Thyroid gland (tissue), 4 donors: ENCODE results near the gene AK8.

ENCODE experiments used
- POLR2A ChIP-seq, 2 donors: fragments of 450-650 bp; IDR thresholded peaks; one replicate each; pipeline ENCODE4 v1.6.1; 2017; ENCODE audit warnings: antibody characterized with exemption in 2 of 2, mild to moderate bottlenecking in 2 of 2, moderate library complexity in 1 of 2
- TF ChIP-seq, protein P1 (sequence below), 6 experiments: fragments of 200-600 bp in 3 of 6; fragments of 450-650 bp in 3 of 6; sonication (generic) in 3 of 6; IDR thresholded peaks; one replicate each; pipeline ENCODE4 v1.5.1; 2016 to 2019; ENCODE audit warnings: antibody characterized with exemption in 6 of 6, mild to moderate bottlenecking in 2 of 6, inconsistent platforms in 1 of 6, moderate library complexity in 1 of 6

DNA sequence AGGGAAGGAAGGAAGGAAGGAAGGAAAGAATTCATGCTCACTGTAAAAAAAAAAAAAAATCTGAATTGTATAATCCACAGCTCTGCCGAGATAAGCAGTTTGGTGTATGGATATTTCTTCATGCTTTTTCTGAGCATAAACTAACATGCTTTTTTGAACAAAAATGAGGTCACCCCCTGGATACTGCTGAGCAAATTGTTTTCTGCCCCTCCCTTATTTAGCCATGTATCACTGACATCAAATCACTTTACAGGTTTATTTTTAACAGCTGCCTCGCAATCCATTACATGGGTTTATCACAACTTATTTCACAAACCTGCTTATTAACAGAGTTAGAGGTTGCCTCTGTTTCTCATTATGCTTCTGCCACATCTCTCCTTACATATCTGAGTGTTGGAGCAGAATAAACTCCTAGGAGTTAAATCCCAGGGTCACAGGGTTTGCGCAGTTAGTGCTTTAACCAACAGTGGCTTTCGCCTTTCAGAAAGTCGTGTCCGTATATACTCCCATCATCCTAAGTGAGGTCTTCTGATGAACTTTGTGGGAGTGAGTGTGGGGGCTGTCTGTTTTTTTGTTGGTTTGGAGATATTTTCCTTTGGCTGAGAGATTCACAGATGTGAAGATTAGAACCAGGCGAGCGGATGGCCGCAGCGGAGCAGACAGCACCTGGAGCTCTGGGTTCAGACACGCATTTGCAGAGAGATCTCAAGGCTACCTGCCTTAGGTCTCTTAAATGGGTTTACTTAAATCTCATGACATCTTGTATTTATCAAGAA lies 57.7 kb downstream of the AK8 start:
- TF ChIP-seq, protein P1, sequence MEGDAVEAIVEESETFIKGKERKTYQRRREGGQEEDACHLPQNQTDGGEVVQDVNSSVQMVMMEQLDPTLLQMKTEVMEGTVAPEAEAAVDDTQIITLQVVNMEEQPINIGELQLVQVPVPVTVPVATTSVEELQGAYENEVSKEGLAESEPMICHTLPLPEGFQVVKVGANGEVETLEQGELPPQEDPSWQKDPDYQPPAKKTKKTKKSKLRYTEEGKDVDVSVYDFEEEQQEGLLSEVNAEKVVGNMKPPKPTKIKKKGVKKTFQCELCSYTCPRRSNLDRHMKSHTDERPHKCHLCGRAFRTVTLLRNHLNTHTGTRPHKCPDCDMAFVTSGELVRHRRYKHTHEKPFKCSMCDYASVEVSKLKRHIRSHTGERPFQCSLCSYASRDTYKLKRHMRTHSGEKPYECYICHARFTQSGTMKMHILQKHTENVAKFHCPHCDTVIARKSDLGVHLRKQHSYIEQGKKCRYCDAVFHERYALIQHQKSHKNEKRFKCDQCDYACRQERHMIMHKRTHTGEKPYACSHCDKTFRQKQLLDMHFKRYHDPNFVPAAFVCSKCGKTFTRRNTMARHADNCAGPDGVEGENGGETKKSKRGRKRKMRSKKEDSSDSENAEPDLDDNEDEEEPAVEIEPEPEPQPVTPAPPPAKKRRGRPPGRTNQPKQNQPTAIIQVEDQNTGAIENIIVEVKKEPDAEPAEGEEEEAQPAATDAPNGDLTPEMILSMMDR (IDR thresholded peaks at IDR 0.05) = no peak
- TF ChIP-seq POLR2A (IDR thresholded peaks at IDR 0.05) = no peak
